Left kidney (tissue), 2 donors: Measurements from ENCODE around the gene ATAD3A. TPM values are rescaled to one million over a fixed set of nuclear protein-coding genes. Genes with fewer than 3 reads are reported as not detected.

Experiments
- DNase-seq: peaks from one replicate; pipeline ENCODE4 v3.0.0-alpha.2; 2013
- polyA plus RNA-seq: library from polyadenylated mRNA; unstranded; fragments of 120-200 nt; gene quantifications from one replicate; pipeline ENCODE4 v1.2.1, GENCODE V29; 2013; ENCODE audit not compliant: insufficient read length

The ATAD3A gene
- polyA plus RNA-seq, 1 donor: 21.5 TPM

- peak; percentile 41 for DNase-seq
Measured at GRCh38 chr1:1539310-1540089, 27.5 kb downstream of the ATAD3A start.

GRCh38 chr1:1540090-1540817 lies 28.3 kb downstream of the ATAD3A start, which contains the start of gene TMEM240:
Gene TMEM240 (minus strand): TSS chr1:1540624. CDS start chr1:1540346, 278 bp downstream.
- DNase-seq: peak; percentile 74

- no peak for DNase-seq
Measured at GRCh38 chr1:1540818-1541628, 29.1 kb downstream of the ATAD3A start.

GRCh38 chr1:1541956-1542765 lies 30.2 kb downstream of the ATAD3A start:
- DNase-seq: no peak

GRCh38 chr1:1542766-1543705 lies 31.1 kb downstream of the ATAD3A start:
- DNase-seq: no peak

GRCh38 chr1:1543706-1544099 lies 31.7 kb downstream of the ATAD3A start:
- DNase-seq: no peak

GRCh38 chr1:1544544-1544943 lies 32.6 kb downstream of the ATAD3A start:
- no peak for DNase-seq

GRCh38 chr1:1545946-1546737 lies 34.2 kb downstream of the ATAD3A start:
- DNase-seq: no peak

GRCh38 chr1:1547011-1547410 lies 35.0 kb downstream of the ATAD3A start:
- DNase-seq: no peak

GRCh38 chr1:1547476-1547875 lies 35.5 kb downstream of the ATAD3A start:
- no peak for DNase-seq

GRCh38 chr1:1548591-1548990 lies 36.6 kb downstream of the ATAD3A start:
- DNase-seq: no peak

- DNase-seq: no peak
Measured at GRCh38 chr1:1550087-1550486, 38.1 kb downstream of the ATAD3A start.

GRCh38 chr1:1550591-1551432 lies 38.9 kb downstream of the ATAD3A start:
- DNase-seq: no peak

GRCh38 chr1:1551524-1552262 lies 39.7 kb downstream of the ATAD3A start:
- no peak for DNase-seq

- no peak for DNase-seq
Measured at GRCh38 chr1:1552263-1552639, 40.3 kb downstream of the ATAD3A start.

GRCh38 chr1:1553821-1554494 lies 42.0 kb downstream of the ATAD3A start:
- no peak for DNase-seq

- DNase-seq: no peak
Measured at GRCh38 chr1:1554550-1554925, 42.6 kb downstream of the ATAD3A start.
